GM10847 (cell line): ENCODE measurements around the gene KRTAP5-10.

ENCODE experiments used
- POLR2A ChIP-seq: IDR thresholded peaks from 2 replicates; pipeline ENCODE4 v1.6.1; 2011; ENCODE audit not compliant: insufficient read length; ENCODE audit errors: extremely low read depth

Gene KRTAP5-10

GRCh38 chr11:71564430-71564829 lies 933 bp upstream of the KRTAP5-10 start:
- TF ChIP-seq POLR2A = no peak

- no peak for TF ChIP-seq POLR2A
Observed at GRCh38 chr11:71566081-71566620, 788 bp downstream of the KRTAP5-10 start.

DNA sequence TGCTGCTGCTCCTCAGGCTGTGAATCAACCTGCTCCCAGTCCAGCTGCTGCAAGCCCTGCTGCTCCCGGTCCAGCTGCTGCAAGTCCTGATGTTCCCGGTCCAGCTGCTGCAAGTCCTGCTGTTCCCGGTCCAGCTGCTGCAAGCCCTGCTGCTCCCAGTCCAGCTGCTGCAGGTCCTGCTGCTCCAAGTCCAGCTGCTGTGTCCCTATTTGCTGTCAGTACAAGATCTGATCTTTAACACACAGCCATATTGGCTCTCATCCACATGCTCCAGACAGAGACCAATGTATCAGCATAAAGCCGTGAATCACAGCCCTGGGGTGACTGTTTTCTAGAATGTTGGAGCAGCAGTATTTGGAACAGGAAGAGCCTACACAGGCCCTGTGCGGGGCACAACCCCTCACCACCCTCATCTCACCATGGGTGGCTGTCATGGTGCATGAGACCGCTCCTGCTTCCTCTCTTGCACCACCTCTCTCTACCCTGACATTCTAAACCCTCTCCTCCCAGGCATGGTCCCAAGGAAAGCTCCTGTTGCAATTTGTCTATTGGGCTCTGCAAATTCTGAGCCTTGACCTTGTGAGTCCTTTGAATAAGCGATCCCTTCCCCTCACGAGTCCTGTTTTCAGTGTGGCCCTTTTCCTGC lies 3.5 kb downstream of the KRTAP5-10 start:
- no peak for TF ChIP-seq POLR2A

DNA sequence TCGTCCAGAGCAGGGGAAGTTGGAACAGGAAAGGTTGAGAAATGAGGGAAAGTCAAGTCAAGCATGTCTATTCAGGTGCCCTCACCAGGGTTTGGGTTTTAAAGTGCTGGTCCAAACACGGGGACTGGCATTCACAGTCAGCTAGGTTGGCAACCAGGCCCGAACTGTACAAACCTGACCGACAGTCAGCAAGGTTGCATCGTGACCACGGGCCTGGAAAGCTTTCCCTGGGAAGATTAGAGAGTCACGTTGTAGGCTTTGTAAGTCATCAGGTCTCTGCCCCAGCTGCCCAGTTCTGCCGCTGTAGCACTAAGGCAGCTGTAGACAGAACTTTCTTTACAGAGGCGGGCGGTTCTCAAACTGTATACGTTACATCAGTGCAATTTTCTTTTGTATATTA lies 7.4 kb downstream of the KRTAP5-10 start:
- TF ChIP-seq POLR2A = no peak

- TF ChIP-seq POLR2A = no peak
Observed at GRCh38 chr11:71574418-71574817, 9.1 kb downstream of the KRTAP5-10 start.

- TF ChIP-seq POLR2A = no peak
Observed at GRCh38 chr11:71575723-71576424, 10.5 kb downstream of the KRTAP5-10 start.

- no peak for TF ChIP-seq POLR2A
Observed at GRCh38 chr11:71577469-71578004, 12.2 kb downstream of the KRTAP5-10 start.

- no peak for TF ChIP-seq POLR2A
Observed at GRCh38 chr11:71580057-71581003, 15.0 kb downstream of the KRTAP5-10 start.

- TF ChIP-seq POLR2A = no peak
Observed at GRCh38 chr11:71581826-71582225, 16.5 kb downstream of the KRTAP5-10 start.

- TF ChIP-seq POLR2A = no peak
Observed at GRCh38 chr11:71582309-71582895, 17.0 kb downstream of the KRTAP5-10 start, which contains the start of gene KRTAP5-11. KRTAP5-11 (minus strand) TSS chr11:71582875; CDS start chr11:71582837, 38 bp downstream.
